ENCODE data around the gene CHAF1A. TPM values are rescaled to one million over a fixed set of nuclear protein-coding genes. Genes with fewer than 3 reads are reported as not detected.
A peak's percentile ranks its signal among the peaks of the same experiment; 100 is the strongest.

Gene CHAF1A
- total and polyA plus RNA-seq, 12 donors: 3.4 to 14.6 (median 8.4) TPM

- Histone ChIP-seq H3K9me3 (replicated peaks in 1 of 3) (no peaks in the 10 kb centered on the region), H3K36me3 (replicated peaks in 1 of 2) (peaks cover 0 to 8% of the 10 kb centered on the region in 2 donors), H3K27me3 (no peaks in the 10 kb centered on the region), H3K27ac (peak overlapping the region in 3 of 5 donors; percentile 69 to 92 (median 85)), H3K4me3 (no peak overlapping the region), H3K4me1 (replicated peaks in 1 of 2) (peaks cover 61 to 70% of the 10 kb centered on the region in 2 donors)
- TF ChIP-seq POLR2A (IDR thresholded peaks at IDR 0.05): peak in 1 of 2 donors; percentile 10
- TF ChIP-seq CTCF (IDR thresholded peaks at IDR 0.05): no peak
- 48 to 75% (median 58%) methylated on average over 8 to 11 of the region's 11 CpGs for WGBS, 4 donors
- intact Hi-C loops (cut with DNase I): no loop called here
- DNase-seq: peak in 4 of 7 donors; percentile 35 to 72 (median 44)
These were observed 23.6 kb upstream of the CHAF1A start for GRCh38 chr19:4378886-4379285.

- no peak overlapping the region for H3K4me3 ChIP-seq
- intact Hi-C loops (cut with DNase I): no loop called here
- no peaks in the 10 kb centered on the region for H3K27me3 ChIP-seq
- 32 to 56% (median 49%) methylated on average over 12 to 20 of the region's 20 CpGs for WGBS, 4 donors
- peaks cover 0 to 15% of the 10 kb centered on the region in 2 donors for H3K36me3 ChIP-seq (replicated peaks in 1 of 2)
- TF ChIP-seq POLR2A (IDR thresholded peaks at IDR 0.05) (no peak), CTCF (IDR thresholded peaks at IDR 0.05) (no peak)
- H3K27ac ChIP-seq: peak overlapping the region in 4 of 5 donors; percentile 36 to 92 (median 77)
- peak; percentile 30 to 87 (median 80) for DNase-seq
- H3K4me1 ChIP-seq (replicated peaks in 1 of 2): peaks cover 53 to 69% of the 10 kb centered on the region in 2 donors
- no peaks in the 10 kb centered on the region for H3K9me3 ChIP-seq (replicated peaks in 1 of 3)
These were observed 22.8 kb upstream of the CHAF1A start for GRCh38 chr19:4379383-4380253.

- WGBS, 4 donors: 39 to 61% (median 48%) methylated on average over 11 to 17 of the region's 17 CpGs
- no peaks in the 10 kb centered on the region for H3K27me3 ChIP-seq
- H3K27ac ChIP-seq: peak overlapping the region in 3 of 5 donors; percentile 69 to 92 (median 85)
- H3K4me1 ChIP-seq (replicated peaks in 1 of 2): peaks cover 51 to 69% of the 10 kb centered on the region in 2 donors
- intact Hi-C loops (cut with DNase I): no loop called here
- H3K36me3 ChIP-seq (replicated peaks in 1 of 2): peaks cover 0 to 15% of the 10 kb centered on the region in 2 donors
- DNase-seq: peak in 5 of 7 donors; percentile 36 to 65 (median 47)
- H3K9me3 ChIP-seq (replicated peaks in 1 of 3): no peaks in the 10 kb centered on the region
- no peak overlapping the region for H3K4me3 ChIP-seq
- TF ChIP-seq POLR2A (IDR thresholded peaks at IDR 0.05) (no peak), CTCF (IDR thresholded peaks at IDR 0.05) (no peak)
These were observed 22.1 kb upstream of the CHAF1A start for GRCh38 chr19:4380254-4380727.

- Histone ChIP-seq H3K9me3 (replicated peaks in 1 of 3) (no peaks in the 10 kb centered on the region), H3K36me3 (replicated peaks in 1 of 2) (peaks cover 0 to 21% of the 10 kb centered on the region in 2 donors), H3K4me1 (replicated peaks in 1 of 2) (peaks cover 52 to 69% of the 10 kb centered on the region in 2 donors), H3K4me3 (no peak overlapping the region), H3K27me3 (no peaks in the 10 kb centered on the region), H3K27ac (peak overlapping the region in 4 of 5 donors; percentile 68 to 80 (median 74))
- WGBS, 4 donors: 54 to 72% (median 57%) methylated on average over 9 to 15 of the region's 15 CpGs
- TF ChIP-seq CTCF (IDR thresholded peaks at IDR 0.05) (no peak), POLR2A (IDR thresholded peaks at IDR 0.05) (no peak)
- peak in 3 of 7 donors; percentile 7 to 51 (median 27) for DNase-seq
- intact Hi-C loops (cut with DNase I): no loop called here
These were observed 17.0 kb upstream of the CHAF1A start for GRCh38 chr19:4385291-4386040.
